ENCODE measurements around the gene CAMK1D. TPM values are rescaled to one million over a fixed set of nuclear protein-coding genes. Genes with fewer than 3 reads are reported as not detected.

CAMK1D gene
- total RNA-seq, 1 experiment from 2014 or later: 3.8 TPM

DNA sequence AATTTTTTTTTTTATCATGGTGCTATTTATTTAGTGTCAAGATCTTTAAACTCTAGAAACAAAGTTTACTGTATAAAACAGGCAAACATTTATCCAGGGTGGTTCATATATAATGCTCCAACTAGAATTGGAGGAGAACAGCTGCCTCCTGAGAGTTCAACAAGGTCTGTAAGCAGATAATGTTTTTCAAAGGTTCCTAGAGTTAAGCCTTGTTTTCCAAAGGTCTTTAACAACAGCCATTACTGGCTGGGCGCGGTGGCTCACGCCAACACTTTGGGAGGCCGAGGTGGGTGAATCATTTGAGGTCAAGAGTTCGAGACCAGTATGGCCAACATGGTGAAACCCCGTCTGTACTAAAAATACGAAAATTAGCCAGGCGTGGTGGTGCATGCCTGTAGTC is 335.4 kb downstream of the CAMK1D start:
- peaks cover 3% of the 10 kb centered on the region; the same call in 1 of the 2 replicates for H3K4me1 ChIP-seq (replicated peaks)
- H3K4me3 ChIP-seq: no peak overlapping the region
- no peak overlapping the region for H3K27ac ChIP-seq
- no peaks in the 10 kb centered on the region for H3K36me3 ChIP-seq
- 0 out of 2 replicates have a peak, but pooled peaks cover 2% of the 10 kb centered on the region for H3K27me3 ChIP-seq (replicated peaks)
- no peak for DNase-seq (ENCODE audit: low read depth in 1 of 2, low spot score in 2 of 2)
- H3K9me3 ChIP-seq (replicated peaks): no peaks in the 10 kb centered on the region; the same call in 1 of the 2 replicates

GRCh38 chr10:12685261-12686058 is 336.1 kb downstream of the CAMK1D start:
- Histone ChIP-seq H3K9me3 (replicated peaks) (no peaks in the 10 kb centered on the region; the same call in 1 of the 2 replicates), H3K36me3 (no peaks in the 10 kb centered on the region), H3K4me3 (no peak overlapping the region), H3K27ac (no peak overlapping the region), H3K4me1 (replicated peaks) (peaks cover 3% of the 10 kb centered on the region; the same call in 1 of the 2 replicates), H3K27me3 (replicated peaks) (0 out of 2 replicates have a peak, but pooled peaks cover 2% of the 10 kb centered on the region)
- no peak for DNase-seq (ENCODE audit: low read depth in 1 of 2, low spot score in 2 of 2)

DNA sequence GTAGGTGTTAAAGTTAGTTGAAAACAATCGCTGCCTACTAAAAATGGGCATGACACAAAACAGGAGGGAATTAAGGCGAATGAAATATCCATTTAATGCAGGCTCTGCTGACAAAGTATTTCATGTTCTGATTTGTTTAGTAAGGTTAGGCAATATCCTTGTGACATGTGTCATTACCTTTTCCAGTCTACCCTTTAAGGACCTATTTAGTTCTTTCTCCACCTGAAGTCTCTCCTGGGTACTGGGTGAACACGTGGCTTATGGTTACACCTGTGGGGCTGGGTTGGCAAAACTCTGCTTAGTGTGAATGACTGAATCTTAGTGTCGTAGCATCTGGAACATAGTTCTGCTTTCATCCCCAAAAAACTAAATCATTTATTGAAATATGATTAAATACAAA is 338.6 kb downstream of the CAMK1D start:
- no peak for DNase-seq (ENCODE audit: low read depth in 1 of 2, low spot score in 2 of 2)
- no peaks in the 10 kb centered on the region for H3K36me3 ChIP-seq
- H3K27me3 ChIP-seq (replicated peaks): 0 out of 2 replicates have a peak, but pooled peaks cover 2% of the 10 kb centered on the region

GRCh38 chr10:12689893-12690292 is 340.5 kb downstream of the CAMK1D start:
- Histone ChIP-seq H3K4me1 (replicated peaks) (peaks cover 2% of the 10 kb centered on the region; the same call in 1 of the 2 replicates), H3K36me3 (no peaks in the 10 kb centered on the region), H3K27me3 (replicated peaks) (0 out of 2 replicates have a peak, but pooled peaks cover 2% of the 10 kb centered on the region), H3K9me3 (replicated peaks) (no peaks in the 10 kb centered on the region; the same call in 1 of the 2 replicates), H3K27ac (no peak overlapping the region), H3K4me3 (no peak overlapping the region)
- DNase-seq (ENCODE audit: low read depth in 1 of 2, low spot score in 2 of 2): no peak

More for the DNA sequence above, 338.6 kb downstream of the CAMK1D start:
- H3K4me1 ChIP-seq (replicated peaks): peaks cover 3% of the 10 kb centered on the region; the same call in 1 of the 2 replicates
- no peak overlapping the region for H3K4me3 ChIP-seq
- no peak overlapping the region for H3K27ac ChIP-seq
- no peaks in the 10 kb centered on the region; the same call in 1 of the 2 replicates for H3K9me3 ChIP-seq (replicated peaks)

- H3K27ac ChIP-seq: no peak overlapping the region
- 0 out of 2 replicates have a peak, but pooled peaks cover 2% of the 10 kb centered on the region for H3K27me3 ChIP-seq (replicated peaks)
- H3K36me3 ChIP-seq: no peaks in the 10 kb centered on the region
- no peaks in the 10 kb centered on the region for H3K4me1 ChIP-seq (replicated peaks)
- DNase-seq (ENCODE audit: low read depth in 1 of 2, low spot score in 2 of 2): no peak
- H3K9me3 ChIP-seq (replicated peaks): no peaks in the 10 kb centered on the region
- no peak overlapping the region for H3K4me3 ChIP-seq
These were observed 341.3 kb downstream of the CAMK1D start for GRCh38 chr10:12690525-12691126.

DNA sequence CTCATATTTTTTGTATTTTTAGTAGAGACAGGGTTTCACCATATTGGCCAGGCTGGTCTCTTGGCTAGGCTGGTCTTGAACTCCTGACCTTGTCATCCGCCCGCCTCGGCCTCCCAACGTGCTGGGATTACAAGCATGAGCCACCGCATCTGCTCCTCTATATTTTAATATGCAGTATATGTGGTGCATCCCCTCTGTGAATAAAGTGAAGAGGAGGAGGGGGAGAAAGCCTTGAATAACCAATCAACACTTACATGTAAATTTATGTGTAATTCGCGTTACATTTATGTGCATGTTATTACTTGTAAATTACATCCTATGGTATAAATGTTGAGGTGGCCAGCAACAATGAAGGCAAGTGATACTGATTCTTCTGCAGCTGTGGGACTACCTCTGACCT is 342.2 kb downstream of the CAMK1D start:
- no peak overlapping the region for H3K27ac ChIP-seq
- H3K27me3 ChIP-seq (replicated peaks): 0 out of 2 replicates have a peak, but pooled peaks cover 2% of the 10 kb centered on the region
- no peaks in the 10 kb centered on the region for H3K36me3 ChIP-seq
- no peaks in the 10 kb centered on the region for H3K9me3 ChIP-seq (replicated peaks)
- DNase-seq (ENCODE audit: low read depth in 1 of 2, low spot score in 2 of 2): no peak
- no peaks in the 10 kb centered on the region for H3K4me1 ChIP-seq (replicated peaks)
- no peak overlapping the region for H3K4me3 ChIP-seq

GRCh38 chr10:12697764-12698163 is 348.4 kb downstream of the CAMK1D start:
- no peaks in the 10 kb centered on the region for H3K9me3 ChIP-seq (replicated peaks)
- no peak overlapping the region for H3K27ac ChIP-seq
- no peaks in the 10 kb centered on the region for H3K36me3 ChIP-seq
- DNase-seq (ENCODE audit: low read depth in 1 of 2, low spot score in 2 of 2): no peak
- H3K4me3 ChIP-seq: no peak overlapping the region
- H3K4me1 ChIP-seq (replicated peaks): no peaks in the 10 kb centered on the region
- no peaks in the 10 kb centered on the region for H3K27me3 ChIP-seq (replicated peaks)

GRCh38 chr10:12699258-12699700 is 349.9 kb downstream of the CAMK1D start:
- Histone ChIP-seq H3K27me3 (replicated peaks) (no peaks in the 10 kb centered on the region), H3K4me3 (no peak overlapping the region), H3K4me1 (replicated peaks) (peaks cover 14% of the 10 kb centered on the region), H3K36me3 (no peaks in the 10 kb centered on the region), H3K9me3 (replicated peaks) (no peaks in the 10 kb centered on the region), H3K27ac (no peak overlapping the region)
- DNase-seq (ENCODE audit: low read depth in 1 of 2, low spot score in 2 of 2): no peak

- Histone ChIP-seq H3K36me3 (no peaks in the 10 kb centered on the region), H3K4me1 (replicated peaks) (peaks cover 21% of the 10 kb centered on the region), H3K4me3 (no peak overlapping the region), H3K27me3 (replicated peaks) (no peaks in the 10 kb centered on the region), H3K9me3 (replicated peaks) (no peaks in the 10 kb centered on the region), H3K27ac (no peak overlapping the region)
- no peak for DNase-seq (ENCODE audit: low read depth in 1 of 2, low spot score in 2 of 2)
These were observed 350.6 kb downstream of the CAMK1D start for GRCh38 chr10:12699781-12700556.

DNA sequence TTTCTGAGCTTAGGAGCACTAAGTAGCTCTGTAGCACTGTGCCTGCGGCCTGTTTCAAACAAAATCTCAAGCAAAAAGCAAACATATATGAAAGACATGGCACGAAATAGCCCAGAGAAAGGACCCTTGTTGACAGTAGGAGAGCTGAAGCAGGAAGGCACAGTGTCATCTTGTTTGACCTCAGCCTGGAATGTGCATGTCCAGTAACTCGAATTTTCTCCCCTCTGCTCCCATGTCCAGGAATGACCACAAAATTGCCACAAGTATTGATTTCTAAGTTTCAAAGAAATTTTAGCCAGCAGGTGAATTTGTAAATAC is 351.2 kb downstream of the CAMK1D start:
- Histone ChIP-seq H3K9me3 (replicated peaks) (no peaks in the 10 kb centered on the region), H3K36me3 (no peaks in the 10 kb centered on the region), H3K4me1 (replicated peaks) (peaks cover 26% of the 10 kb centered on the region), H3K27ac (no peak overlapping the region), H3K4me3 (no peak overlapping the region), H3K27me3 (replicated peaks) (no peaks in the 10 kb centered on the region)
- no peak for DNase-seq (ENCODE audit: low read depth in 1 of 2, low spot score in 2 of 2)

DNA sequence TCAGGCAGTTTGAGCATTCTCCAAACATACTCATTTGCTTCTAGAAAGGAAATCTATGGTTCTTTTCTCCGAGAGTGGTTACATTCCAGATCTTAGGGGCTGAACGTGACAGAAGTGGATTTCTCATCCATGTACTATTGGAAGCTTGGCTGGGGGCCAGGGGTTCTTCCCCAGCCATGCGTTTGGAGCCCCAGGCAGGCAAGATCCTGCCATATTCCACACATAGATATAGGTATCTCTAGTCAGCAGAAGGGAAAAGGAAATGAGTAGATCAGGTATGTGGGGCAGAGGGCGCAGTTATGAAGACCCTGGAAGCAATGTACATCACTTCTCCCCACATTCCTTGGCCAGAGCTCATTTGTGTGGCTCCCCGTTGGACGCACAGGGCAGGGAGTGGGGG is 352.3 kb downstream of the CAMK1D start:
- H3K27me3 ChIP-seq (replicated peaks): no peaks in the 10 kb centered on the region
- no peak for DNase-seq (ENCODE audit: low read depth in 1 of 2, low spot score in 2 of 2)
- H3K9me3 ChIP-seq (replicated peaks): no peaks in the 10 kb centered on the region
- H3K27ac ChIP-seq: no peak overlapping the region
- H3K4me1 ChIP-seq (replicated peaks): peaks cover 38% of the 10 kb centered on the region
- no peak overlapping the region for H3K4me3 ChIP-seq
- no peaks in the 10 kb centered on the region for H3K36me3 ChIP-seq

GRCh38 chr10:12702215-12702770 is 352.9 kb downstream of the CAMK1D start:
- Histone ChIP-seq H3K4me1 (replicated peaks) (peaks cover 44% of the 10 kb centered on the region), H3K9me3 (replicated peaks) (no peaks in the 10 kb centered on the region), H3K36me3 (no peaks in the 10 kb centered on the region), H3K27me3 (replicated peaks) (no peaks in the 10 kb centered on the region), H3K4me3 (no peak overlapping the region), H3K27ac (no peak overlapping the region)
- DNase-seq (ENCODE audit: low read depth in 1 of 2, low spot score in 2 of 2): no peak

- H3K9me3 ChIP-seq (replicated peaks): no peaks in the 10 kb centered on the region
- H3K4me1 ChIP-seq (replicated peaks): peaks cover 53% of the 10 kb centered on the region
- no peaks in the 10 kb centered on the region for H3K27me3 ChIP-seq (replicated peaks)
- H3K36me3 ChIP-seq: no peaks in the 10 kb centered on the region
- H3K4me3 ChIP-seq: no peak overlapping the region
- DNase-seq (ENCODE audit: low read depth in 1 of 2, low spot score in 2 of 2): no peak
- H3K27ac ChIP-seq: peak overlapping the region; percentile 81
These were observed 353.8 kb downstream of the CAMK1D start for GRCh38 chr10:12703126-12703525.

Data from SJSA1 (cell line).